Activated gamma-delta T cell treated with Interleukin-2 at 50 U/mL for 16 hours (primary cell): ENCODE data around the gene CDC42BPA.
"Not testable (repeated sequence)": the region's sequence is repeated elsewhere in the genome, so short reads cannot be mapped to it uniquely, and the experiment has no call there.

ENCODE experiments used
- DNase-seq: peaks from one replicate; pipeline ENCODE4 v3.0.0-alpha.2; 2020

The CDC42BPA gene

GRCh38 chr1:226960944-226961765, 357.1 kb downstream of the CDC42BPA start:
- DNase-seq, result no peak

DNA sequence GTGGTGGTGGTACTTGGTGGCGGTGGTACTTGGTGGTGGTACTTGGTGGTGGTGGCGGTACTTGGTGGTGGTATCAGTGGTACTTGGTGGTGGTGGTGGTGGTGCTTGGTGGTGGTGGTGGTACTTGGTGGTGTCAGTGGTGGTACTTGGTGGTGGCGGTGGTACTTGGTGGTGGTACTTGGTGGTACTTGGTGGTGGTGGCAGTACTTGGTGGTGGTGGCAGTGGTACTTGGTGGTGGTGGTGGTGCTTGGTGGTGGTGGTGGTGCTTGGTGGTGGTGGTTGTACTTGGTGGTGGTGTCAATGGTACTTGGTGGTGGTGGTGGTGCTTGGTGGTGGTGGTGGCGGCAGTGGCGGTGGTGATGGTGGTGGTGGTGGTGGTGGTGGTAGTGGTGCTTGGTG, 358.0 kb downstream of the CDC42BPA start:
- DNase-seq, result no peak

DNA sequence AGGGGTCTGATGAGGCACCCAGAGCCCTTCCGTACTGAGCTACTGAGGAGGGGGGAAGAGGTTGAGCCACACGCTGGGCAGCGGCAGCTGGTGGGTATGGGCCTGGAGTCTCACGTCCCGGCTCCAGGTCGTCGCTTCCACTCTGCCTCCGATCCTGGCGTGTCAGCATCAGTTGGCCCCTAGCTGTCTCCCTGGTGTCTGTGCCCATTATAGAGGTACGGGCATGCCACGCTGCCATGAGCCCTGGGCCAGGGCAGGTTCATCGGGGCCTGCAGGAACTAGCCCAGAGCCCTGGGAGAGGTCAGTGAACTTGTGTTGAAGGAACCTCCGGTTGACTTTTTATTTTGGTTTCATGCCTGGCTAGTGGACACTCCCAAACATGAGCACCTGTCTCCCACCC, 360.0 kb downstream of the CDC42BPA start:
- DNase-seq, result no peak

GRCh38 chr1:226957714-226958113, 360.6 kb downstream of the CDC42BPA start:
- no peak for DNase-seq

- no peak for DNase-seq
Measured at GRCh38 chr1:226956942-226957713, 361.2 kb downstream of the CDC42BPA start.

GRCh38 chr1:226955857-226956256, 362.4 kb downstream of the CDC42BPA start:
- DNase-seq, result not testable (repeated sequence)

- no peak for DNase-seq
Measured at GRCh38 chr1:226954777-226955176, 363.5 kb downstream of the CDC42BPA start.

DNA sequence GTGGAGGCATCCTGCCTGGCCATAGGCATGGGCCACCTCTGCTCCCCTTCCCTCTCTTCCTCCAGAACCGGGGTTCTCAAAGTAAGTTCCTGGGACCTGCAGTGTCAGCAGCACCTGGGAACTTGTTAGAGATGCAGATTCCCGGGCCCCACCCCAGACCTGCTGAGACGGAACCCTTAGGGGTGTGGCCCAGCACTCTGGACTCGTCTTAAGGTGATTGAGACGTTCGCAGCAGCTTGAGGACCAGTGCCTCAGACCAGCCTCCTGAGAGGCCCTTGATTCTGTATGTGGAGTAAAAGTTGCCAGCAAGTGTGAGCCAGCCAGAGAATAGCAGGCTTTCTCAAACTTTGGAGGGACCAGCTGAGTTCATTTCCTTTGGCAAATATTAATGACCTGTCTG, 364.0 kb downstream of the CDC42BPA start:
- DNase-seq, result no peak

GRCh38 chr1:226953175-226953800, 365.0 kb downstream of the CDC42BPA start:
- no peak for DNase-seq

- no peak for DNase-seq
Measured at GRCh38 chr1:226952118-226952441, 366.2 kb downstream of the CDC42BPA start.

DNA sequence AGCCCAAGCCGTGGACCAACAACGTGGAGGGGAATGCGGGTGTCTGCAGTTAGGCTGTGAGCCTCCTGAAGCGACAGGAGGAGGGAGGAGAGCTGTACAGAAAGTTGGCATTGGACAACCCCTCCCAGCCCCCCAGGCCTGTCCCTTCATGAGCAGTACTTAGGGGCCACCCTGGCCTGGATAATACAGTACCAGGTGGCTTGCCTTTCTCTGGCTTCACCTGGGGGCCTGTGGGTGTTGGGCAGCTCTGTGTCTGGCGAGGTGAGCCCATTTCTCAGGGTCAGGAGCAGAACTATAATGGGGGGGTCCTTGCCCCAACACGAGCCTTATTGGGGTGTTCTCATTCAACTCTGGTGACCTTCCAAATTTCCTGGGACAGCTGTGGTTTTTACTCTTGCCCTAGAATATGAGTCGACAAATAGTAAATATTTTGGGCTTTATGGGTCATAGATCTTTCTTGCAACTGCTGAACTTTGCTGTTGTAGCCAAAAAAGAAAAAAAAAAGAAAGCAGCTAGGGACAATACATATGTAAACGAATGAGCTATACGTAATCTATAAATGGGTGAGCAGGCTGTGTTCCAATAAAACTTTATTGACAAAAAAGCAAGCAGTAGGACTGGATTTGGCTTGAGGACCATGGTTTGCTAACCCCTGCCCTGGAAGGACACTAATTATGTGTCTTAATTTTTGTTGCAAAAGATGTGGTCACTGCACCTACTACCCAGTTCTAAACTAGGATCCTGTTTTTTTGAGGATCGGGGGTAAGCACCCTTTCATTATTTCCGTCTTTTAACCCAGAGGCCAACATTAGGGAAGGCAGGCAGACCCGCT, 366.8 kb downstream of the CDC42BPA start:
- no peak for DNase-seq

DNA sequence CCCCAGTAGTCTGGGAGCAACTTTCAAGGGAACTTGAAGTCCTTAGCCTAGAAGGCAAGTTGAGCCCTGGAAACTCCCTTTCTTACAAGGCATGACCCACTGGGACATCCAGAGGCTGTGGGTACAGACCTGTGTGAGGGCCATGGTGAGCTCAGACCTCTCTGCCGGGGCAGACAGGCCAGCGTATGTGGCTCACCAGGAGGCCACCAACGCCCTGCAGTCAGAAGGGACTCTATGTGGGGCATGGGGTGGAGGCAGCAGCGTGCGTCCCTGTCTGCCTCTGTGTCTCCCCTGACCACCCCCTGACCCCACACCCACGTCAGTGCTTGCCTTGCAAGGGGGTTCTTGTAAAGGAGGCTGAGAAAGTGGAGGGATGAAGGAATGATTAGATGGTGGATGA, 367.4 kb downstream of the CDC42BPA start:
- no peak for DNase-seq

- no peak for DNase-seq
Measured at GRCh38 chr1:226950316-226950715, 368.0 kb downstream of the CDC42BPA start.

- no peak for DNase-seq
Measured at GRCh38 chr1:226949401-226949800, 368.9 kb downstream of the CDC42BPA start.

DNA sequence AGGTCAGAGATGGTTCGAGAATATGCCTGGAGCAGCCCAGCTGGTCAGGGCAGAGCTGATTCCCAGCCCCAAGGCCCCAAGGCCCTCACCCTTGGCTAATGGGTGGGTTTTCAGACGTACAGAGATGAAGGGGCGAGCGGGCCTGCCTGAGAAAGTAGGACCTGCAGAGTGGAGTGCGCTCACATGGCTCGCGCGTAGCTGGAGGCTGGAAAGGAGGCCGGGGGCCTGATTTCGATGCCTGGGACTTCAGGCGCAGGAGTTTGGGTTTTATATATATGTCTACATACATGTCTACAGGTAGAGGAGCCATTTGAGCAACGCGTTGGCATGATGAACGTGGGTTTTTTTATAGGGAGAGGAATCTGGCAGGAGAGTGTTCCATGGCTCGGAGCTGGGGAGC, 369.3 kb downstream of the CDC42BPA start:
- DNase-seq, result no peak

DNA sequence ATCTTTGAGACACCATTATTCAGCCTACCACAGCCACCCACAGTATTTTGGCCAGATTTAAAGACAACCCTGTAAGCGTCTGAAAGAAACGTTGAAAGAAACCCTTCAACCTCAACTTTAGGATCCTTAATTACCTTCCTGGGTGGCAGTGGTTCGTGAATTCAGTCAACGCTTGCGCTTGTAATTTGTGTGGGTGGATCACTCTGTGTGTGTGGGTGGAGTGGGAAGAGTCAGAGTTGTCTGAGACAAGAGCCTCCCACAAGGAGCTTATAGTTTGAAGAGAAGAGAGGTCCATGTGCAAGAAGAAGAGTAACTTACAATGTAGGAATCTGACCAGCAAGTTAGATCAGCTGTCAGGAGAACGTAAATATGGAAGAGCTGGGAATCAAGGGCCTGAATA, 369.8 kb downstream of the CDC42BPA start:
- DNase-seq, result no peak

GRCh38 chr1:226948051-226948450, 370.2 kb downstream of the CDC42BPA start:
- DNase-seq, result no peak

- DNase-seq, result no peak
Measured at GRCh38 chr1:226946841-226947240, 371.5 kb downstream of the CDC42BPA start.

DNA sequence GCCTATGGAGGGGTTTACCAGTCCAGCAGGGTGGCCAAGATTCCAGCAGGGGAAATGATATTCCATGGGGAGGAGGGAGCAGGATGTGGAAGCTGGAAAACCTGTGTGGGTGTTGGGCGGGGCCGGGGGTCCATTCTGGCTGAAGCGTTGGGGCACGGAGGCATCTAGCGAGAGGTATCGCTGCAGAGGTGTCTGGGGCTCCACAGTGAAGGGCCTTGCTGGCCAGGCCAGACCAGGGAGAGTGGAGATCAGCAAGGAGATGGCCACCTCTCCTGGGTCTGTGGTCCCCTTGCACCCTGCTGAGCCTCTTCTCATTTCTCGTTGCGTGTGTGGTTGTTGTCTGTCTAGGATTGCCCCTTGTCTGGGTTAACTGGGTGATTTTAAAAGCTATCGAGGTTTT, 372.0 kb downstream of the CDC42BPA start:
- no peak for DNase-seq

DNA sequence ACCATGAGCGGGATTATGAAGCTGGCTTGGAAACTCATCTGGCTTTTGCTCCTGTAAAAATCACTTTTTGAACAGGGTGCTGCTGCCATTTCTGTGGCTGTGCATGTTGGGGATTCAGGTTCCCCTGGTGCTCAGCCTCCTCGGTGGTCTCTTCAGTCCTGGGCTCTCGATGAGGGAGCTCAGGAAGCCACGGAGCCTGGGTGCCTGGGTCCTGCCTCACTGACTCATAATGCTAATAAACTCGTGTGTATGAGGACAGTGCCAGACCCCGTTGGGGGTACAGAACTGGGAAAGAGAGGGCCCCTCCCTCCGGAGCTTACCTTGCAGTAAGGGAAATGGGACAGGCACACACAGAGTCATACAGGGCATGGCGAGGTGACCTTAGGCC, 372.4 kb downstream of the CDC42BPA start:
- no peak for DNase-seq

GRCh38 chr1:226945106-226945857, 373.0 kb downstream of the CDC42BPA start:
- no peak for DNase-seq

GRCh38 chr1:226943927-226944326, 374.4 kb downstream of the CDC42BPA start:
- DNase-seq, result no peak
